MG63 (cell line): Measurements from ENCODE around the gene PRSS38. TPM values are rescaled to one million over a fixed set of nuclear protein-coding genes. Genes with fewer than 3 reads are reported as not detected.

ENCODE experiments used
- DNase-seq: peaks from one replicate; pipeline ENCODE4 v3.0.0-alpha.2; 2020
- H3K27me3 ChIP-seq: fragments of 250-450 bp; sonication (Bioruptor Pico); 2 replicates; pipeline ENCODE4 v1.5.1; 2020; ENCODE audit warnings: mild to moderate bottlenecking, moderate library complexity
- H3K36me3 ChIP-seq: fragments of 250-450 bp; sonication (Bioruptor Pico); 2 replicates; pipeline ENCODE4 v1.5.1; 2020; ENCODE audit warnings: mild to moderate bottlenecking, moderate library complexity
- H3K4me3 ChIP-seq: fragments of 250-450 bp; sonication (Bioruptor Pico); 2 replicates; pipeline ENCODE4 v1.5.1; 2020; ENCODE audit warnings: mild to moderate bottlenecking, moderate library complexity
- H3K9me3 ChIP-seq: fragments of 250-450 bp; sonication (Bioruptor Pico); 2 replicates; pipeline ENCODE4 v1.5.1; 2020; ENCODE audit warnings: mild to moderate bottlenecking, moderate library complexity
- total RNA-seq: library from RNA; depleted of rRNA; stranded (reverse); fragments of >200 nt; shearing (Covaris generic); gene quantifications from 2 replicates; pipeline ENCODE4 v1.2.3, GENCODE V29; 2014; ENCODE audit warnings: low replicate concordance

Gene PRSS38
- total RNA-seq, 1 experiment from 2014 or later, result not detected

GRCh38 chr1:227788271-227789083 lies 27.0 kb upstream of the PRSS38 start:
- DNase-seq, result peak; percentile 84

DNA sequence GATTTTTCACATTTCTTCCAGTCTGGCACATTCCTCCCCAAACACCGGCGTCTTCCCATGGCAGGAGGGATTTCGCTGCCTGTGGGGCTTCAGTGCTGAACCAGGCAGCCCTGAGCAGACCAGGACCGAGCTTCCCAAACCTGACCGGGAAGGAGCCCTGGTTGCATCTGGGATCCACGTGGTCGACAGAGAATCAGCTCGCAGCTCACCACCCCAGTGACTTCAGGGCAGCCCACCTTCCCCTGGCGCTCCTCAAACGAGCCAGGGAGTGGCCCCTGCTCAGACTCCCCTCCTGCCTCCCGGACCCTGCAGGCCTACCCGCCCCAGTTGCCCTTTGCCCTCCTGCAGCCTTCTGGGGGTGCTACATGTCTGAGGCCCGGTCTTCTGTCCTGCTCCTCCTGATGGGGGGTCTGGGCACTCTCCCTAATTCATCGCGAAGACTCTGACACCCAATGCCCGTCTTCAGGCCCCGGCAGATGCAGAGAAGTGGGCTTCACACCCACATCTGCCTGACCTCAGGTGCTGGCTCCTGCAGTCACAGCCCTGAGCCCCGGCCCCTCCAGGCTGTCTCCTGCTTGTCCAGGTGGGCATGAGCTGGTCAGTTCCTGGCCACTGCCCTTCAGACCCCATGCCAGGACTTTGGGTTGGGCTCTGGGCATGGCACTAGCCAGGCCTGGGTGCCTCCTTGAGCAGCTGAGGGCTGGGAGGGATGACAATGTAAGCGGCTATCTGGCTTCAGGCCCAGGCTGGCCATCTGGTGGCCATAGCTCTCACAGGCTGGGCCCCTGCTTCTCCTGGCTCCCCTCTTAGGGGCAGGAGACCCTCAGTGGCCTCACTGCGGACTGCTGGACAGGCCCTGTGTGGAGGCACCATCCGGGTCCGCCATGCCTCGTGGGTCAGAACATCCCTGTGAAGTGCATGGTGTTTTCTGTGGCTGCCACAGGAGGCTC lies 26.1 kb upstream of the PRSS38 start:
- no peaks in the 10 kb centered on the region for H3K9me3 ChIP-seq
- H3K36me3 ChIP-seq, result no peaks in the 10 kb centered on the region
- H3K4me3 ChIP-seq, result no peak overlapping the region
- DNase-seq, result peak; percentile 53
- H3K27me3 ChIP-seq, result no peaks in the 10 kb centered on the region

More at GRCh38 chr1:227788271-227789083, 27.0 kb upstream of the PRSS38 start:
- Histone ChIP-seq H3K4me3 (peak overlapping the region; percentile 50), H3K27me3 (no peaks in the 10 kb centered on the region), H3K9me3 (no peaks in the 10 kb centered on the region), H3K36me3 (no peaks in the 10 kb centered on the region)

GRCh38 chr1:227790034-227790400 lies 25.5 kb upstream of the PRSS38 start:
- Histone ChIP-seq H3K4me3 (no peak overlapping the region), H3K36me3 (no peaks in the 10 kb centered on the region), H3K9me3 (no peaks in the 10 kb centered on the region), H3K27me3 (no peaks in the 10 kb centered on the region)
- no peak for DNase-seq

GRCh38 chr1:227790868-227791267 lies 24.6 kb upstream of the PRSS38 start:
- no peaks in the 10 kb centered on the region for H3K36me3 ChIP-seq
- no peak overlapping the region for H3K4me3 ChIP-seq
- DNase-seq, result no peak
- no peaks in the 10 kb centered on the region for H3K27me3 ChIP-seq
- no peaks in the 10 kb centered on the region for H3K9me3 ChIP-seq

- no peaks in the 10 kb centered on the region for H3K27me3 ChIP-seq
- H3K4me3 ChIP-seq, result no peak overlapping the region
- no peak for DNase-seq
- H3K36me3 ChIP-seq, result no peaks in the 10 kb centered on the region
- H3K9me3 ChIP-seq, result no peaks in the 10 kb centered on the region
Observed at GRCh38 chr1:227791425-227792143, 23.9 kb upstream of the PRSS38 start.

- no peak for DNase-seq
Observed at GRCh38 chr1:227792216-227793078, 23.0 kb upstream of the PRSS38 start.

GRCh38 chr1:227793079-227793947 lies 22.2 kb upstream of the PRSS38 start:
- no peaks in the 10 kb centered on the region for H3K9me3 ChIP-seq
- no peak for DNase-seq
- H3K4me3 ChIP-seq, result no peak overlapping the region
- no peaks in the 10 kb centered on the region for H3K27me3 ChIP-seq
- H3K36me3 ChIP-seq, result no peaks in the 10 kb centered on the region

More at GRCh38 chr1:227792216-227793078, 23.0 kb upstream of the PRSS38 start:
- no peaks in the 10 kb centered on the region for H3K27me3 ChIP-seq
- H3K9me3 ChIP-seq, result no peaks in the 10 kb centered on the region
- H3K36me3 ChIP-seq, result no peaks in the 10 kb centered on the region
- H3K4me3 ChIP-seq, result no peak overlapping the region

DNA sequence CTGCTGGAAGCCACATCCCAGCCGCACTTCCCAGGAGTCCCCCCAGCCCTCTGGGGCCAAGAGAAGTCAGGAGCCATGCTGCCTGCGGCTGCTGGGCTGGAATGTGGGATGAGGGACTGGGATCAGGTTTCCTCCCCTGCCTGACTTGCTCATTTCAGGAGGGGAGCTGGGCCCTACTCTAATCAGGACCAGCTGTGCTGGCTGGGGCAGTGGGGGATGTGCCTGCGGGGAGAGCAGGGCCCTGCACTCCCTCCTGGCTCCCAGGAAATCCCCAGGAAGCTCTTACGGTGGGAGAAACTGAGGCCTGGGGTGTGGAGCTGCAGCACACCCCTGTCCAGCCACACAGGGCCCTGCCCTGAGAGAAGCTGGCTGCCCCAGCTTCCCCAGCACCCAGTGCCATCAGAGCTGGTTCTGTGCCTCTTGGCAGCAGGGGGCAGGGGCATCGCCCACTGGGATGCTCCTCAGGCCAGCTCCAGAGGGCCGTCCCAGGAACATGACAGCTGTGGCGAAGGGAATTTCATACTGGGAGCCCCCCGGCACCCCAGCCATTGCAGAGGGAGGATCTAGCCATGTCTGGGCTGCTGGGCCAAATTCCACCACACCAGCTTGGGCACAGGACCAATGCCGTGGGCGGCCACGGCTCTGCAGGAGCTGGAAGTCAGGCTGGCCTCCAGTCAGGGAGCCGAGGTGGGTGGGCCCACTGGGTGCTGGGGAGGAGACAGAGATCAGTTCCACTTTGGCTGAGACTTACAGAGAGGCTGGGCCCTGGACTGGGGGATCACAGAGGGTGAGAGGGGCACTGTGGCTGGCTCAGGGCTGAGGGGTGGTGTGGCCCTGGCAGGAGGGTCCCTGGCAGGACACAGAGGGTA lies 21.3 kb upstream of the PRSS38 start:
- H3K4me3 ChIP-seq, result no peak overlapping the region
- H3K9me3 ChIP-seq, result no peaks in the 10 kb centered on the region
- peak; percentile 99 for DNase-seq
- H3K27me3 ChIP-seq, result no peaks in the 10 kb centered on the region
- H3K36me3 ChIP-seq, result no peaks in the 10 kb centered on the region

DNA sequence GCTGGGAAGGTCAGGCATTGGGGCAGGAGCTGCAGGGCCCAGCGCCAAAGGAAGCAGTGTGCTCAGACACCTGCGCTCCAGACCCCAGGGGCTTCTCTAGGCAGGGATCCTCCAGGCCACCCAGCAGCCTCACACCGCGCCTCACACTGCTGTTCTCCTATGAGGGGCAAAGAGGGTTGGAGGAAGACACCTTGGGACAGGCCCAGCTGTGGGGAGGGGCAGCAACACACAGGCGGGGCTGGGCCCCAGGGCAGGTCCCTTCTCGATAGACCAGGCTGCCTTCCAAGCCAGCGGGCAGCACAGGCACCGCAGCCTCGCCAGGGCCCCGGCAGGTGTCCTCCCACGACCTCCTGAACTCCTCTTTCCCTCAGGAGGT lies 20.7 kb upstream of the PRSS38 start:
- H3K4me3 ChIP-seq, result no peak overlapping the region
- H3K36me3 ChIP-seq, result no peaks in the 10 kb centered on the region
- H3K9me3 ChIP-seq, result no peaks in the 10 kb centered on the region
- no peaks in the 10 kb centered on the region for H3K27me3 ChIP-seq
- DNase-seq, result peak; percentile 61

- no peak for DNase-seq
- Histone ChIP-seq H3K36me3 (no peaks in the 10 kb centered on the region), H3K9me3 (no peaks in the 10 kb centered on the region), H3K27me3 (no peaks in the 10 kb centered on the region), H3K4me3 (no peak overlapping the region)
Observed at GRCh38 chr1:227795732-227796131, 19.7 kb upstream of the PRSS38 start.

- Histone ChIP-seq H3K9me3 (no peaks in the 10 kb centered on the region), H3K27me3 (no peaks in the 10 kb centered on the region), H3K4me3 (no peak overlapping the region), H3K36me3 (no peaks in the 10 kb centered on the region)
- no peak for DNase-seq
Observed at GRCh38 chr1:227796359-227796915, 19.0 kb upstream of the PRSS38 start.

DNA sequence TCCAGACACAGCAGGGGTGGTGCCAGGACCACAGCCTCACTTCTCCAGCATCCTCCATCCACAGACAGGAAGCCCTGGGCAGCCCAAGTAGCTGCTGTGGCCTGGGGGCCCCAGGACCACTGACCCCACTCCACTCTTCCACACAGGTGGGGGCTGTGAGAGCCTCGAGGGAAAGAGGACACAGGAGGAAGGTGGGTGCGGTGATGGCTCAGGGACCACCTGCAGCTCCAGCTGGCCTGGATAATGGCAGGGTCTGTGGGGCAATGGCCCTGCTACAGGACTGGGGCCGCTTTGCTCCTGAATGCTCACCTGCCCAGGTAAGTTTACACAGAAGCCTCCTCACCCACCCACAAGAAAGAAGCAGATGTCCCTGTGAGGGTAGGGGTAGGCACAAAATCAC lies 18.3 kb upstream of the PRSS38 start:
- Histone ChIP-seq H3K27me3 (no peaks in the 10 kb centered on the region), H3K9me3 (no peaks in the 10 kb centered on the region), H3K36me3 (no peaks in the 10 kb centered on the region), H3K4me3 (no peak overlapping the region)
- DNase-seq, result no peak

GRCh38 chr1:227797625-227798024 lies 17.9 kb upstream of the PRSS38 start:
- no peak for DNase-seq
- Histone ChIP-seq H3K36me3 (no peaks in the 10 kb centered on the region), H3K9me3 (no peaks in the 10 kb centered on the region; the same call in 1 of the 2 replicates), H3K4me3 (no peak overlapping the region), H3K27me3 (no peaks in the 10 kb centered on the region)

GRCh38 chr1:227798078-227798802 lies 17.2 kb upstream of the PRSS38 start:
- Histone ChIP-seq H3K27me3 (no peaks in the 10 kb centered on the region), H3K9me3 (no peaks in the 10 kb centered on the region; the same call in 1 of the 2 replicates), H3K4me3 (no peak overlapping the region), H3K36me3 (no peaks in the 10 kb centered on the region)
- no peak for DNase-seq
